RWPE2 (cell line): ENCODE data around the gene DDX54.
A peak's percentile ranks its signal among the peaks of the same experiment; 100 is the strongest.

Experiments used
- ATAC-seq: fragments of 200-7000 bp; cut with Tn5 transposase; 3 replicates; pipeline ENCODE4 v1.9.1; 2021; ENCODE audit warnings: low read depth
- DNase-seq: peaks from one replicate; pipeline ENCODE4 v3.0.0-alpha.2; 2020; ENCODE audit warnings: low spot score
- H3K27ac ChIP-seq: fragments of 450-650 bp; 2 replicates; pipeline ENCODE4 v1.5.1; 2017; ENCODE audit warnings: mild to moderate bottlenecking; ENCODE audit not compliant: poor library complexity, severe bottlenecking
- H3K27me3 ChIP-seq: fragments of 250-450 bp; sonication (Bioruptor Pico); 2 replicates; pipeline ENCODE4 v1.5.1; 2021; ENCODE audit warnings: mild to moderate bottlenecking, moderate library complexity; ENCODE audit not compliant: insufficient read depth, poor library complexity, severe bottlenecking
- H3K36me3 ChIP-seq: fragments of 250-450 bp; sonication (Bioruptor Pico); 2 replicates; pipeline ENCODE4 v1.5.1; 2020; ENCODE audit warnings: low read depth, mild to moderate bottlenecking, moderate library complexity
- H3K4me1 ChIP-seq: fragments of 250-450 bp; sonication (Bioruptor Pico); 2 replicates; pipeline ENCODE4 v1.5.1; 2021; ENCODE audit warnings: mild to moderate bottlenecking, moderate library complexity; ENCODE audit not compliant: insufficient read depth, poor library complexity, severe bottlenecking
- H3K4me3 ChIP-seq: fragments of 250-450 bp; sonication (Bioruptor Pico); 2 replicates; pipeline ENCODE4 v1.5.1; 2021; ENCODE audit warnings: mild to moderate bottlenecking, moderate library complexity; ENCODE audit not compliant: severe bottlenecking
- H3K9me3 ChIP-seq: fragments of 250-450 bp; sonication (Bioruptor Pico); 2 replicates; pipeline ENCODE4 v1.5.1; 2021; ENCODE audit warnings: mild to moderate bottlenecking, moderate library complexity; ENCODE audit not compliant: severe bottlenecking
- TF ChIP-seq, protein P1 (sequence below): fragments of 450-650 bp; IDR thresholded peaks from one replicate; pipeline ENCODE4 v1.5.1; 2017; ENCODE audit warnings: mild to moderate bottlenecking, moderate library complexity; ENCODE audit not compliant: poor library complexity, severe bottlenecking

The DDX54 gene

GRCh38 chr12:113181975-113182374 is 3.3 kb downstream of the DDX54 start:
- TF ChIP-seq, protein P1, sequence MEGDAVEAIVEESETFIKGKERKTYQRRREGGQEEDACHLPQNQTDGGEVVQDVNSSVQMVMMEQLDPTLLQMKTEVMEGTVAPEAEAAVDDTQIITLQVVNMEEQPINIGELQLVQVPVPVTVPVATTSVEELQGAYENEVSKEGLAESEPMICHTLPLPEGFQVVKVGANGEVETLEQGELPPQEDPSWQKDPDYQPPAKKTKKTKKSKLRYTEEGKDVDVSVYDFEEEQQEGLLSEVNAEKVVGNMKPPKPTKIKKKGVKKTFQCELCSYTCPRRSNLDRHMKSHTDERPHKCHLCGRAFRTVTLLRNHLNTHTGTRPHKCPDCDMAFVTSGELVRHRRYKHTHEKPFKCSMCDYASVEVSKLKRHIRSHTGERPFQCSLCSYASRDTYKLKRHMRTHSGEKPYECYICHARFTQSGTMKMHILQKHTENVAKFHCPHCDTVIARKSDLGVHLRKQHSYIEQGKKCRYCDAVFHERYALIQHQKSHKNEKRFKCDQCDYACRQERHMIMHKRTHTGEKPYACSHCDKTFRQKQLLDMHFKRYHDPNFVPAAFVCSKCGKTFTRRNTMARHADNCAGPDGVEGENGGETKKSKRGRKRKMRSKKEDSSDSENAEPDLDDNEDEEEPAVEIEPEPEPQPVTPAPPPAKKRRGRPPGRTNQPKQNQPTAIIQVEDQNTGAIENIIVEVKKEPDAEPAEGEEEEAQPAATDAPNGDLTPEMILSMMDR = no peak
- ATAC-seq = no peak
- Histone ChIP-seq H3K9me3 (no peaks in the 10 kb centered on the region), H3K4me1 (peaks cover 3% of the 10 kb centered on the region), H3K4me3 (no peak overlapping the region), H3K36me3 (peaks cover 62% of the 10 kb centered on the region), H3K27me3 (no peaks in the 10 kb centered on the region), H3K27ac (no peak overlapping the region)
- no peak for DNase-seq

- no peak for ATAC-seq
These were observed 4.9 kb downstream of the DDX54 start for GRCh38 chr12:113180333-113180732.

DNA sequence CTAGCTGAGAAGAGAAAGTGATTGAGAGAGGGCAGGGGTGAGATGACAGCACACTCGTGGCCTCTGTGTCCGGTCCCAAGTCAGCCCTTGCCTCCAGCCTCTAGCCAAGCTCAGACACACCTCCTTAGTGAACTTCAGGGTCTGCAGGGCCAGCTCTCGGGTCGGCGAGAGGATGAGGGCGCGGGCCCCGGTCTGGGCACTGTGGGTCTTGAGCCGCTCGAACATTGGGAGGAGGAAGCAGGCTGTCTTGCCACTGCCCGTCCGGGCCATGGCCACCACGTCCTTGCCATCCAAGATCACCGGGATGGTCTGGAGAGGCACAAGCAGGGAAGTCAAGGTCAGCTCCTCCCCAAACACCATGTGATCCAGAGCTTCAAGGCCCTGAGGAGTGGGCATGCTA is 6.3 kb downstream of the DDX54 start:
- DNase-seq (no peak), ATAC-seq (no peak)
- TF ChIP-seq, protein P1 = no peak
- Histone ChIP-seq H3K9me3 (no peaks in the 10 kb centered on the region), H3K36me3 (peaks cover 71% of the 10 kb centered on the region), H3K4me1 (no peaks in the 10 kb centered on the region), H3K4me3 (no peak overlapping the region), H3K27ac (no peak overlapping the region), H3K27me3 (no peaks in the 10 kb centered on the region)

More at GRCh38 chr12:113180333-113180732, 4.9 kb downstream of the DDX54 start:
- peaks cover 69% of the 10 kb centered on the region for H3K36me3 ChIP-seq
- no peak for DNase-seq
- no peaks in the 10 kb centered on the region for H3K27me3 ChIP-seq
- no peak overlapping the region for H3K27ac ChIP-seq
- peaks cover 3% of the 10 kb centered on the region for H3K4me1 ChIP-seq
- H3K9me3 ChIP-seq = no peaks in the 10 kb centered on the region
- H3K4me3 ChIP-seq = no peak overlapping the region
- TF ChIP-seq, protein P1 = no peak

DNA sequence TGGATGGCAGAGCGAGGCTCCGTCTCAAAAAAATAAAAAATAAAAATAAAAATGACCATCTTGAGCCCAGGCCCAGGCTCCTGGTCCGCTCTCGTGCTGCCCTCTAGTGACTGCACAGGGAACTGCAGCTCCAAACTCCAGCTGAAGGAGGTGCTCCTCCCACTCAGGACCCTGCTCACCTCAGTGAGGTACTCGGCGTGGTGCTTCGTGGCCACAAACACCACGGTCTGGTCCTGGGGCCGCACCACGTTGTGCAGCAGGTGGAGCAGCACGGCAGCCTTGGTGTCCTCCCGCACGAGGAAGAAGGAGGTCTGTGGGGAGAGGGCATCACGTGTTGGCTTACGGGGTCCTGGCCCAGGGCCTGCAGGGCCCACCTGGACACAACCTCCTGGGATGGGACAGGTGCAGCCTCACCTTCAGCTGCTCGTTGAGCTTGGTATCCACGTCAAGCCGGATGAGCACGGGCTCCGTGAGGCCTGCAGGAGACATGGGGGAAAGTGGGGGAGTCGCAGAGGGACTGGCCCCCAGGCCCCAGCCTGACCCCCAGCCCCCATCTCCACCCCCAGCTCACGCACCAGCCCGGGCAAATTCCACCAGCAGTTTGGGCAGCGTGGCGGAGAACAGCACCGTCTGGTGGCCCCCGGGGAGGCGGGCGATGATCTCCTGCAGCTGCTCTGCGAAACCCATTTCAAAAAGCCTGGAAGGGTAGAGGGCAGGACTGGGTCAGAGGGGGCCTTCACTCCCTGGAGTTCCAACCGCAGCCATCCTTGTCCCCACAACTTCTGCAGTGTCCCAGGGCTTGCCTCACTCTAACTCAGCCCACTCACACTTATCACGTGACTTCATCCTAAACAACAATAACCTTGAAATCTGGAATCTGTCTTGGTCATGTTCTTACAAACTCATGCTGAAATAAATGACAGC is 10.6 kb downstream of the DDX54 start:
- Histone ChIP-seq H3K4me1 (no peaks in the 10 kb centered on the region), H3K4me3 (no peak overlapping the region), H3K27me3 (no peaks in the 10 kb centered on the region), H3K36me3 (peaks cover 88% of the 10 kb centered on the region), H3K27ac (no peak overlapping the region), H3K9me3 (no peaks in the 10 kb centered on the region)
- peak; percentile 70 for ATAC-seq
- TF ChIP-seq, protein P1 = peak; percentile 95
- DNase-seq = no peak
